ENCODE results near the gene ZNF583. TPM values are rescaled to one million over a fixed set of nuclear protein-coding genes. Genes with fewer than 3 reads are reported as not detected.

ZNF583 gene
- total RNA-seq, 4 donors from 2014 or later, result 1.3 to 3.6 (median 3.3) TPM

GRCh38 chr19:56398809-56399208 lies 5.3 kb upstream of the ZNF583 start:
- Histone ChIP-seq H3K27ac (no peak overlapping the region), H3K9me3 (peaks cover 0 to 49% (median 6%) of the 10 kb centered on the region in 4 donors), H3K4me1 (no peaks in the 10 kb centered on the region), H3K27me3 (no peaks in the 10 kb centered on the region), H3K4me3 (no peak overlapping the region), H3K36me3 (peaks cover 0 to 16% (median 0%) of the 10 kb centered on the region in 3 donors)
- no peak for DNase-seq
- TF ChIP-seq CTCF (IDR thresholded peaks at IDR 0.05) (no peak), POLR2A (IDR thresholded peaks at IDR 0.05) (no peak)

- TF ChIP-seq CTCF (IDR thresholded peaks at IDR 0.05), result no peak
- TF ChIP-seq POLR2A (IDR thresholded peaks at IDR 0.05), result no peak
- Histone ChIP-seq H3K4me3 (no peak overlapping the region), H3K27me3 (no peaks in the 10 kb centered on the region), H3K9me3 (peaks cover 0 to 45% (median 5%) of the 10 kb centered on the region in 4 donors), H3K27ac (no peak overlapping the region), H3K36me3 (peaks cover 0 to 16% (median 0%) of the 10 kb centered on the region in 3 donors), H3K4me1 (peaks cover 0 to 8% (median 2%) of the 10 kb centered on the region in 4 donors)
- no peak for DNase-seq
Measured at GRCh38 chr19:56400485-56400884, 3.6 kb upstream of the ZNF583 start.

GRCh38 chr19:56403261-56403660 lies 871 bp upstream of the ZNF583 start:
- H3K9me3 ChIP-seq, result peaks cover 0 to 48% (median 5%) of the 10 kb centered on the region in 4 donors
- no peak for TF ChIP-seq POLR2A (IDR thresholded peaks at IDR 0.05)
- no peak for TF ChIP-seq CTCF (IDR thresholded peaks at IDR 0.05)
- no peak for DNase-seq

GRCh38 chr19:56404705-56405056 lies 549 bp downstream of the ZNF583 start:
- Histone ChIP-seq H3K27me3 (no peaks in the 10 kb centered on the region), H3K27ac (peak overlapping the region in 2 of 4 donors; percentile 98 to 99), H3K9me3 (peaks cover 0 to 56% (median 0%) of the 10 kb centered on the region in 4 donors), H3K36me3 (peaks cover 0 to 28% (median 0%) of the 10 kb centered on the region in 3 donors), H3K4me3 (peak overlapping the region; percentile 81 to 96 (median 86)), H3K4me1 (peaks cover 0 to 8% (median 2%) of the 10 kb centered on the region in 4 donors)
- no peak for DNase-seq
- TF ChIP-seq CTCF (IDR thresholded peaks at IDR 0.05) (no peak), POLR2A (IDR thresholded peaks at IDR 0.05) (no peak)

More at GRCh38 chr19:56403261-56403660, 871 bp upstream of the ZNF583 start:
- no peaks in the 10 kb centered on the region for H3K27me3 ChIP-seq
- H3K4me3 ChIP-seq, result peak overlapping the region; percentile 81 to 96 (median 86)
- peak overlapping the region; percentile 96 to 99 (median 98) for H3K27ac ChIP-seq
- H3K4me1 ChIP-seq, result peaks cover 0 to 8% (median 2%) of the 10 kb centered on the region in 4 donors
- peaks cover 0 to 23% (median 0%) of the 10 kb centered on the region in 3 donors for H3K36me3 ChIP-seq

GRCh38 chr19:56405062-56405461 lies 930 bp downstream of the ZNF583 start:
- H3K36me3 ChIP-seq, result peaks cover 0 to 32% (median 0%) of the 10 kb centered on the region in 3 donors
- no peak overlapping the region for H3K27ac ChIP-seq
- peaks cover 0 to 56% (median 0%) of the 10 kb centered on the region in 4 donors for H3K9me3 ChIP-seq
- H3K27me3 ChIP-seq, result no peaks in the 10 kb centered on the region
- peak overlapping the region in 2 of 4 donors; percentile 85 to 96 for H3K4me3 ChIP-seq
- H3K4me1 ChIP-seq, result peaks cover 0 to 8% (median 2%) of the 10 kb centered on the region in 4 donors
- DNase-seq, result no peak
- TF ChIP-seq CTCF (IDR thresholded peaks at IDR 0.05), result no peak
- no peak for TF ChIP-seq POLR2A (IDR thresholded peaks at IDR 0.05)
